Stimulated activated CD8-positive, alpha-beta memory T cell treated with anti-CD3 and anti-CD28 coated beads, Interleukin-12 subunit alpha, Interleukin-12 subunit beta, amount 100 ng/mL, for 1 hour (primary cell): ENCODE measurements around the gene E2F1.
"Not testable (repeated sequence)": the region's sequence is repeated elsewhere in the genome, so short reads cannot be mapped to it uniquely, and the experiment has no call there.

ENCODE experiments used
- DNase-seq: peaks from one replicate; pipeline ENCODE4 v3.0.0-alpha.2; 2020; ENCODE audit warnings: low read depth

Gene E2F1

GRCh38 chr20:33640287-33640686, 45.9 kb downstream of the E2F1 start:
- DNase-seq = no peak

GRCh38 chr20:33636776-33637175, 49.4 kb downstream of the E2F1 start:
- no peak for DNase-seq

- DNase-seq = no peak
Measured at GRCh38 chr20:33635341-33635740, 50.8 kb downstream of the E2F1 start.

DNA sequence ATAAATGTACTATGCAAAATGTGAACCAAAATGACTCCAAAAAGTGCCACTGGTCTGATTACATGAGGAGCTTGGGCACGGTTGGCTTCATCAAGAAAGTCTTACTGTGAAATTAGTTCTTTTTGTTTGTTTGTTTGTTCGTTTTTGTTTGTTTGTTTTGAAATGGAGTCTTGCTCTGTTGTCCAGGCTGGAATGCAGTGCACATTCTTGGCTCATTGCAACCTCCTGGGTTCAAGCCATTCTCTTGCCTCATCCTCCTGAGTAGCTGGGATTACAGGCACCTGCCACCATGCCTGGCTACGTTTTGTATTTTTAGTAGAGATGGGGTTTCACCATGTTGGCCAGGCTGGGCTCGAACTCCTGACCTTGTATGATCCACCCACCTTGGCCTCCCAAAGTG, 54.3 kb downstream of the E2F1 start:
- DNase-seq = not testable (repeated sequence)

DNA sequence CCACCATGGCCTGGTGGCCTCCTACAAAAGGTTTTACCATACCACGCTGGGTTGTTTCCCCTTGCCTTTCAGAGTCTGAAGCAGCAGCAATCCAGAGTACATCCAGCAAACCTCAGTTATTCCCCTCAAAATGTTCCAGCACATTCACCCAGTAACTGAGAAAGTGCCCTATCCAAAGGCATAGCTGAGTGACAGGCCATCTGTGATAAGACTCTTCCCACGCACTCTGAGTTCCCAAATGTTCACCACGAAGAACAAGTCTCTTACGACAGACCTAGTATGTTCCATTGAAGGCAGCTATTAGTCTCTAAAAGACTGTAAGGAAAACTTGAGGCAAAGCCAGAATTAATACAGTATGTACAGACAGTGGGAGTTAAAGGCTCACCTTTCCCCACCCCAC, 55.7 kb downstream of the E2F1 start:
- no peak for DNase-seq

DNA sequence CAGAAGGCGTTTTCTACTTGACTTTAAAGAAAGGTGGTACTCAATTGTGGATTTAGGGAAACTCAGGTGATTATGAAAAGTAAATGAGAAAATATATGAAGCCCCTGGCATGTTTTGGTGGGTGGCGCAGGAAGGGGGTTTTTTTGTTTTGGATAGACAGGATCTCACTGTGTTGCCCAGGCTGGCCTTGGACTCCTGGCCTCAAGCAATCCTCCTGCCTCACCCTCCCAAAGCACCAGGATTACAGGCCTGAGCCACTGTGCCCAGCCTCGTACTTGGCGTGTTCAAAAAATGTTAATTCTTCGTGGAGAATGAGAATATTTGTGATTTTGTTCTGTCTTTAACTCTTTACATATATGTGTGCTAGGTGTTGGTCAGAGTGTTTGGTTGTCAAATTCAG, 56.2 kb downstream of the E2F1 start:
- DNase-seq = no peak

GRCh38 chr20:33629533-33629932, 56.7 kb downstream of the E2F1 start:
- no peak for DNase-seq

- DNase-seq = no peak
Measured at GRCh38 chr20:33627577-33628216, 58.5 kb downstream of the E2F1 start.

DNA sequence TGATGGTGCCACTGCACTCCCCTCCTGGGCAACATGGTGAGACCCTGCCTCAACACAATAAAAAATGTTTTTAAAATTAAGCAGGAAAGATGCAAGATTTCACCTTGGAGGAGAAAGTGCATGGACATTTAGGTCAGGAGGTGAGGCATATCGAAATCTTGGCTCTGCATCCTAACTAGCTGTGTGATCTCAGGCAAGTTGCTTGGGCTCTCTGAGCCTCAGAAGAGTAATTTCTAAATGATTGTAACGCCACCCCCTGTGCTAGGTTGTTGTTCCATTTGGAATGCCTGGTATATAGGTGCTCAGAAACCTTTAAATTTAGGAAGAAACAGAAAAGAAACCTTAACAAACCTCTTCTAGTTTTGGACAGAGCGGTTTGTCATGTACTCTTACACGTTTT, 60.0 kb downstream of the E2F1 start:
- no peak for DNase-seq
